Activated CD4-positive, alpha-beta T cell treated with anti-CD3 and anti-CD28 coated beads for 1 hour (primary cell): ENCODE measurements around the gene MOV10L1.
"Not testable (repeated sequence)": the region's sequence is repeated elsewhere in the genome, so short reads cannot be mapped to it uniquely, and the experiment has no call there.

Experiments
- DNase-seq: peaks from one replicate; pipeline ENCODE4 v3.0.0-alpha.2; 2020

Gene MOV10L1

GRCh38 chr22:50081426-50082196 is 8.2 kb upstream of the MOV10L1 start:
- no peak for DNase-seq

GRCh38 chr22:50082197-50082715 is 7.5 kb upstream of the MOV10L1 start:
- DNase-seq: no peak

GRCh38 chr22:50082961-50083461 is 6.8 kb upstream of the MOV10L1 start:
- no peak for DNase-seq

GRCh38 chr22:50083462-50084079 is 6.2 kb upstream of the MOV10L1 start:
- DNase-seq: no peak

GRCh38 chr22:50084080-50084477 is 5.7 kb upstream of the MOV10L1 start:
- no peak for DNase-seq

- DNase-seq: no peak
These were observed 5.2 kb upstream of the MOV10L1 start for GRCh38 chr22:50084614-50085021.

GRCh38 chr22:50085211-50085972 is 4.4 kb upstream of the MOV10L1 start, which contains the start of gene MLC1:
MLC1 (minus strand) TSS chr22:50085426; CDS start chr22:50084902, 524 bp downstream.
- DNase-seq: no peak

- DNase-seq: no peak
These were observed 3.3 kb upstream of the MOV10L1 start for GRCh38 chr22:50086526-50086925.

GRCh38 chr22:50086975-50087374 is 2.8 kb upstream of the MOV10L1 start:
- not testable (repeated sequence) for DNase-seq

- DNase-seq: no peak
These were observed 2.2 kb upstream of the MOV10L1 start for GRCh38 chr22:50087646-50088045.

GRCh38 chr22:50088096-50088495 is 1.7 kb upstream of the MOV10L1 start:
- no peak for DNase-seq

- no peak for DNase-seq
These were observed 575 bp upstream of the MOV10L1 start for GRCh38 chr22:50089231-50089630.

- DNase-seq: no peak
These were observed 557 bp downstream of the MOV10L1 start for GRCh38 chr22:50090412-50090714.

- DNase-seq: no peak
These were observed 1.4 kb downstream of the MOV10L1 start for GRCh38 chr22:50091092-50091768.

GRCh38 chr22:50092342-50092741 is 2.5 kb downstream of the MOV10L1 start:
- DNase-seq: no peak

- no peak for DNase-seq
These were observed 8.2 kb downstream of the MOV10L1 start for GRCh38 chr22:50098052-50098451.

- no peak for DNase-seq
These were observed 12.2 kb downstream of the MOV10L1 start for GRCh38 chr22:50101870-50102565.

- DNase-seq: no peak
These were observed 13.1 kb downstream of the MOV10L1 start for GRCh38 chr22:50102946-50103345.

- DNase-seq: no peak
These were observed 14.3 kb downstream of the MOV10L1 start for GRCh38 chr22:50104141-50104544.

- DNase-seq: no peak
These were observed 15.6 kb downstream of the MOV10L1 start for GRCh38 chr22:50105208-50106100.

GRCh38 chr22:50107529-50107928 is 17.7 kb downstream of the MOV10L1 start:
- no peak for DNase-seq
